Peyer's patch (tissue), 4 donors: ENCODE measurements around the gene SLC25A28.

Experiments used
- POLR2A ChIP-seq, 2 donors: fragments of 450-650 bp; IDR thresholded peaks; one replicate each; pipeline ENCODE4 v1.5.1; 2017; ENCODE audit warnings: antibody characterized with exemption in 2 of 2, mild to moderate bottlenecking in 2 of 2, moderate library complexity in 2 of 2
- TF ChIP-seq, protein P1 (sequence below), 6 experiments: fragments of 450-650 bp in 4 of 6; fragments of 200-600 bp in 2 of 6; sonication (generic) in 1 of 6; IDR thresholded peaks; one replicate each; pipeline ENCODE4 v1.5.1; 2017 to 2019; ENCODE audit warnings: antibody characterized with exemption in 6 of 6, mild to moderate bottlenecking in 3 of 6, moderate library complexity in 1 of 6

DNA sequence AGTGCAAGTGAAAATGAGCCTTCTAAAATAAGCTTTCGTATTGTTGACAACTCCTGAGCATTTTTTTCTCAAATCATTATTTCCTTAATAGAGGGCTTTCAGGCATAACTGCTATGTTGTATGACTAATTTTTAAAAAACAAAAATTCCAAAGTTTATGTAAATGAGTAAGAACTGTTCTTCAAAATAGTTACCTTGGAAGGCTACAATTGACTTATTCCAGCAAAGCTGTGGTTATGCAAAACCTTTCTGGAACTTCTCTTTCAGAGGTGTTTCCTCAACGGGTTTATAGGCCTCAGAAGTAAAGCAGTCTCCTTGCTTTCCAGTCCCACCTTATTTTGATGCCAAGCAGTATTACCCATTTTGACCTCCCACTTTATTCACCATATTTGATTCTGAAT is 2.5 kb downstream of the SLC25A28 start:
- TF ChIP-seq, protein P1, sequence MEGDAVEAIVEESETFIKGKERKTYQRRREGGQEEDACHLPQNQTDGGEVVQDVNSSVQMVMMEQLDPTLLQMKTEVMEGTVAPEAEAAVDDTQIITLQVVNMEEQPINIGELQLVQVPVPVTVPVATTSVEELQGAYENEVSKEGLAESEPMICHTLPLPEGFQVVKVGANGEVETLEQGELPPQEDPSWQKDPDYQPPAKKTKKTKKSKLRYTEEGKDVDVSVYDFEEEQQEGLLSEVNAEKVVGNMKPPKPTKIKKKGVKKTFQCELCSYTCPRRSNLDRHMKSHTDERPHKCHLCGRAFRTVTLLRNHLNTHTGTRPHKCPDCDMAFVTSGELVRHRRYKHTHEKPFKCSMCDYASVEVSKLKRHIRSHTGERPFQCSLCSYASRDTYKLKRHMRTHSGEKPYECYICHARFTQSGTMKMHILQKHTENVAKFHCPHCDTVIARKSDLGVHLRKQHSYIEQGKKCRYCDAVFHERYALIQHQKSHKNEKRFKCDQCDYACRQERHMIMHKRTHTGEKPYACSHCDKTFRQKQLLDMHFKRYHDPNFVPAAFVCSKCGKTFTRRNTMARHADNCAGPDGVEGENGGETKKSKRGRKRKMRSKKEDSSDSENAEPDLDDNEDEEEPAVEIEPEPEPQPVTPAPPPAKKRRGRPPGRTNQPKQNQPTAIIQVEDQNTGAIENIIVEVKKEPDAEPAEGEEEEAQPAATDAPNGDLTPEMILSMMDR (IDR thresholded peaks at IDR 0.05): no peak
- TF ChIP-seq POLR2A (IDR thresholded peaks at IDR 0.05): no peak
